Measurements from ENCODE around the gene DYNC2LI1.

DNA sequence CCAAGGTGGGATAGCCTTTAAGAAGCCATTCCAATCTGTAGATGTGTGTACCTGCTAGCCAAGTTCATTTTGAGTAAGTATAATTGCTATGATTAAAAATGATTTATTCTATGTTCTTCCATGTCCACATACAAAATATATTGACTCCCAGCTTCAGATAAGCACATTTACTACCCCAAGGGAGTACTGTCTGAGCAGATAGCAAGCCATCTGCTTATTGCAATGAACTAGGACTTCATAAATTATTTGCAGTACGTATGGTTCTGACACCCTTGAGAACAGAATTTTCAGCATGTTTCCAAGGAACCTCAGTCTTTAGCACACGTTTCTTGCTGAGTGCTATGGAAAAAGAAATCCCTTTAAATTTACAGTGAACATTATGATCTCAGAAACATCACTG lies 36.6 kb downstream of the DYNC2LI1 start:
- TF ChIP-seq, protein P1, sequence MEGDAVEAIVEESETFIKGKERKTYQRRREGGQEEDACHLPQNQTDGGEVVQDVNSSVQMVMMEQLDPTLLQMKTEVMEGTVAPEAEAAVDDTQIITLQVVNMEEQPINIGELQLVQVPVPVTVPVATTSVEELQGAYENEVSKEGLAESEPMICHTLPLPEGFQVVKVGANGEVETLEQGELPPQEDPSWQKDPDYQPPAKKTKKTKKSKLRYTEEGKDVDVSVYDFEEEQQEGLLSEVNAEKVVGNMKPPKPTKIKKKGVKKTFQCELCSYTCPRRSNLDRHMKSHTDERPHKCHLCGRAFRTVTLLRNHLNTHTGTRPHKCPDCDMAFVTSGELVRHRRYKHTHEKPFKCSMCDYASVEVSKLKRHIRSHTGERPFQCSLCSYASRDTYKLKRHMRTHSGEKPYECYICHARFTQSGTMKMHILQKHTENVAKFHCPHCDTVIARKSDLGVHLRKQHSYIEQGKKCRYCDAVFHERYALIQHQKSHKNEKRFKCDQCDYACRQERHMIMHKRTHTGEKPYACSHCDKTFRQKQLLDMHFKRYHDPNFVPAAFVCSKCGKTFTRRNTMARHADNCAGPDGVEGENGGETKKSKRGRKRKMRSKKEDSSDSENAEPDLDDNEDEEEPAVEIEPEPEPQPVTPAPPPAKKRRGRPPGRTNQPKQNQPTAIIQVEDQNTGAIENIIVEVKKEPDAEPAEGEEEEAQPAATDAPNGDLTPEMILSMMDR (IDR thresholded peaks at IDR 0.05) = no peak
- no peak for TF ChIP-seq POLR2A (IDR thresholded peaks at IDR 0.05)
